HG03280 (cell line): ENCODE measurements around the gene STIM2.

Source experiments
- ATAC-seq: cut with Tn5 transposase; IDR thresholded peaks from one replicate; pipeline ENCODE4 v1.9.1; 2021; ENCODE audit warnings: mild to moderate bottlenecking, moderate library complexity; ENCODE audit not compliant: unreplicated experiment

The STIM2 gene

GRCh38 chr4:26836539-26836938 lies 24.1 kb upstream of the STIM2 start:
- no peak for ATAC-seq

- no peak for ATAC-seq
Measured at GRCh38 chr4:26837993-26838842, 22.4 kb upstream of the STIM2 start.

DNA sequence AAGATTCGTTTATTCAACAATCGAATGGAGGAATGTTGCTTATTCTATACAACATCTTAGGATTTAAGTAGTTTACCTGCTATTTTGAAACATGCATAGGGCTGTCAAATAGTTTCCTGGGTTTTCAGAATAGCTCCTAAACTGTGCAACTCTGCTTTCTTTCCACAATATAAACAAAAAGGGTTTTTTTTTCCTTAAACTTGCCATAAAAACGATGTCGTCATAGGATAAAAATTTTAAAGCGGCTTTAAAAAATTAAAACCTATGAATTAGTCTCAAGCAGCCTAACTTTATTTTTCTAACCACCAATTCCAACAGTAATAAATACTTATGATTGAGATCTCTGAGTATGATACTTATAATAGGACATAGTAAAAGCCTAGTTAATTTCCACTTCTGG lies 21.6 kb upstream of the STIM2 start:
- no peak for ATAC-seq

DNA sequence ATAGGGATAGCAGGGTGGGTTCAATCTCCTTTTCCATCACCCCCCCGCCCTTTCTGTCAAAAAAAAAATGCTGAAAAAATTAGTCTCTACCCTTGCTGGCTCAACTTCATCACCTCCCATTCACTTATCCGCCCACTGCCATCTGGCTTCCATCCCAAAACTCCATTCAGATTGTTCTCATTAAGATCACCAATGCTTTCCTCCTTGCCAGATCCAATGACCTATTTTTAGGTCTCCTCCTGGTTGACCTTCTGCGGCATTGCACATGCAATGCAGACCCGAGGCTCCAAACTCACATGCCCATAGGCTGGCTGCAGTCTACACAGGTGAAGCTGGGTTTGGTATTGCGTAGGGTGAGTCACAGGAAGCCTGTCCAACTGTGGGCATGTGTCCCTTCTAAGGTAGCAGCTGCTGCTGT lies 21.1 kb upstream of the STIM2 start:
- no peak for ATAC-seq

GRCh38 chr4:26840786-26841185 lies 19.9 kb upstream of the STIM2 start:
- no peak for ATAC-seq

DNA sequence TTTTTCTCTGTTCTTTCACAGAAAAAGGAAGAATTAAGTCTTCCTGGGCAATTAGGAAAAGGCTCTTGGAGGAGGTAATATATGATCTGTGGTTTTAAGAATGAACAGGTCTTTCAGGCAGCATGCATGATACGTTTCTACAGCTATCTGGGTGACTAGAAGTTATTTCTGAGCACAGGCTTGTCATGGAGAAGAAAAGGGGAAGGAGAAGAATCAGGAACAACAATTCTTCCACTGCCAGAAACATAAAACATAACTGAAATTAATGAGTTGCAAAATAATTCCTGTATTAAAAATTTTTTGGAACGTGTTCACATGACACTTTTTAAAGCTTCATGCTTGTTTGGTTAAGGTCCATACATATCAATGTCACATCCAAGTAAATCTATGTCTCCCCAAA lies 17.7 kb upstream of the STIM2 start:
- no peak for ATAC-seq

GRCh38 chr4:26850528-26850927 lies 10.1 kb upstream of the STIM2 start:
- ATAC-seq: no peak

DNA sequence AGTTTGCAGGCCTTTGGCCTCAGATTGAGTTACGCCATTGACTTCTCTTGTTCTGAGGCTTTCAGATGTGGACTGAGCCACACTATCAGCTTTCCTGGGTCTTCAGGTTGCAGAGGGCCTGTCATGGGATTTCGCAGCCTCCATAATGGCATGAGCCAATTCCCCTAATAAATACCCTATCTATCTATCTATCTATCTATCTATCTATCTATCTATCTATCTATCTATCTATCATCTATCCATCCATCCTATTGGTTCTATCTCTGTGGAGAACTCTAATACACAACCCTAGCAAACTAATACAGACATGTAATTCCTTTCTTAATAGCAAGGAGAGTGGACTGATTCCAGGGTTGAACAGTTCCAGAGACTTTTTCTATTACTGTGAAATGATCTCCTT lies 9.5 kb upstream of the STIM2 start:
- no peak for ATAC-seq

GRCh38 chr4:26854701-26855100 lies 5.9 kb upstream of the STIM2 start:
- ATAC-seq: no peak

DNA sequence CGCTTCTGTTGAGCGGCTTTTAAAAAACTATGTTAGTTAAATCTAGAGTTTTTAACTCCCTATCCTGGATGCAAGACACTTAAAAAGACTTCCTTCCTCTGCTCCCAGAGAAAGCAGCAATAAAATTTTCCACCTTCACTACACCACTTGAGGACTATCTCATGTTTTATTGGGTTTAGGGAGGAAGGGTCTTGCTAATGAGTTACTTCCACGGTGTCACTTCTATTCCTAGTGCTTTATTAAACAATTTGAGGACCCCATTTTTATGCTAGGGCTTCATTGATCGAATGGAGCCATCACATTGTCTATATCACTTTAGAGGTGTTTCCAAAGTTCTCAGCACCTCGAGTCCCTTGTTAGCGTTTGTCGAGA lies 3.7 kb upstream of the STIM2 start:
- no peak for ATAC-seq

GRCh38 chr4:26857278-26858034 lies 3.2 kb upstream of the STIM2 start:
- peak; percentile 52 for ATAC-seq

GRCh38 chr4:26858035-26858918 lies 2.4 kb upstream of the STIM2 start:
- ATAC-seq: no peak

DNA sequence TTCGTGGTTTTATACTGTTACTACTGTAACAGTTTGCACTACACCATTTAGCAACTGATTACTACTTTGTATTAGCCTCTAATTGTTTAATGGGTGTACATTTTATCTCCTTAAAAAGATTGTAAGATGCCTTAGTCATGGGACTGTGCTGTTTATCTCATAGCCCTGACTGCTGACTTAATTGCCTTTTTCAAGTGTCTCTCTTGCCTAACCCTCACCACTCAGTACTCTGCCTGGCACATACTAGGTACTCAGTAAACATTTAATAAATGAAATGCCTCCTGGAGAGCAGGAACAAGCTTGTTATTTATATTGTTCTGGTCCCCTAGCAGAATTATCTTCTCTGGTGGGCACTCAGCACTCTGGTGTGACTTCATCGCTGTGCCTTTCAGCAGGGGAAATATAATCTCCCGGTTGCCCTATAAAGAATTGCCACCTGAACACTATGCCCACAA lies 1.7 kb upstream of the STIM2 start:
- ATAC-seq: no peak

GRCh38 chr4:26859762-26860156 lies 882 bp upstream of the STIM2 start:
- ATAC-seq: no peak

DNA sequence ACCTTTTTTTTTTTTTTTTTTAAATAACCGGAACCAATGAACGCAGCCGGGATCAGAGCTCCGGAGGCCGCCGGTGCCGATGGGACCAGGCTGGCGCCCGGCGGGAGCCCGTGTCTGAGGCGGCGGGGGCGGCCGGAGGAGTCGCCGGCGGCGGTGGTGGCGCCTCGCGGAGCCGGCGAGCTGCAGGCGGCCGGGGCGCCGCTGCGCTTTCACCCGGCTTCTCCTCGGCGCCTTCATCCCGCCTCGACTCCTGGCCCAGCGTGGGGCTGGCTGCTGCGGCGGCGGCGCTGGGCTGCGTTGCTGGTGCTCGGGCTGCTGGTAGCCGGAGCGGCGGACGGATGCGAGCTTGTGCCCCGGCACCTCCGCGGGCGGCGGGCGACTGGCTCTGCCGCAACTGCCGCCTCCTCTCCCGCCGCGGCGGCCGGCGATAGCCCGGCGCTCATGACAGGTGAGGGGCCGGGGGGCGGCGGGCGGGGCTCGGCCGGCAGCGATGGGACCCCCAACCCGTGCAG lies 337 bp downstream of the STIM2 start:
- ATAC-seq: peak; percentile 27

- peak; percentile 35 for ATAC-seq
Measured at GRCh38 chr4:26861434-26862186, 969 bp downstream of the STIM2 start.

- no peak for ATAC-seq
Measured at GRCh38 chr4:26862381-26862915, 1.8 kb downstream of the STIM2 start.

GRCh38 chr4:26863512-26863911 lies 2.9 kb downstream of the STIM2 start:
- no peak for ATAC-seq

DNA sequence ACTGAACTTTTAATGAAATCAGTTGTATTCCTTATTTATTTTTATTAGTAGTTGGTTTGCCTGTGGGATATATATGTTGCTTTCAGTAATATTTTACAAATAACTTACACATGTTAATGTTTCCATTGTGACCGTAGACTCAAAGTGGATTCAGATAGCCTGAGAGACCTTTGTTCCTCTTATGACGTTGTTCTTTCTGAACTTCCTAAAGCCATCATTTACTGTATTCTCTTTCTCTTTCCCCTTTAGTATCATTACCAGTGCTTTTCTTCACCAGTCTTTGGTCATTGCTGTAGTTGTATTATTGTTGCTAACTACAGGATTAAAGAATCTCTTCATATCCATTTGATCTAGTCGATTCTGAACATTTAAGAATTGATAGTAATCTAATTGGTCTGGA lies 4.3 kb downstream of the STIM2 start:
- no peak for ATAC-seq

GRCh38 chr4:26866203-26866602 lies 5.6 kb downstream of the STIM2 start:
- ATAC-seq: no peak
